ENCODE measurements around the gene ST3GAL3. TPM values are rescaled to one million over a fixed set of nuclear protein-coding genes. Genes with fewer than 3 reads are reported as not detected.

Gene ST3GAL3
- polyA plus RNA-seq, 1 donor (not counting 4 experiments of a cell fraction or from before 2014, with no cell fraction given): 10.0 TPM

DNA sequence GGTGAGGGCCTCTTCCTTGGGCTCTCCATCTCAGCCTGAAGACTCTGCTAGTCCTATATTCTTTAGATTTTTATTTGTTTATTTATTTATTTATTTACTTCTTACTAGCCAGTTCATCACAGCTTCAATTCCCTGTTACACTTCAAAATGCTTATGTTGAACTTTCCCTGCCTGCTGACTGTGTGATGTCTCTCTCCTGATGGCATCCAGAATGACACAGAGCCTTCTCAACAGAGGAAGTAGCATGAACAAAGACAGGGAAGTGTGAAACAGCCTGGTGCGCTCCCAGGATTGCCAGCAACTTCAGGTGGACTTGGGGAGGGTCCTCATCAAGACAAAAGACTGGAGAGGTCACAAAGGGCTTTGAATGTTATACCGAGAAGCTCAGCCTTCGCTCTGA is 235.1 kb downstream of the ST3GAL3 start:
- no peaks in the 10 kb centered on the region for H4K20me1 ChIP-seq (ENCODE audit: control insufficient read depth, extremely low read depth, insufficient read depth, low read length)
- TF ChIP-seq, protein P1, sequence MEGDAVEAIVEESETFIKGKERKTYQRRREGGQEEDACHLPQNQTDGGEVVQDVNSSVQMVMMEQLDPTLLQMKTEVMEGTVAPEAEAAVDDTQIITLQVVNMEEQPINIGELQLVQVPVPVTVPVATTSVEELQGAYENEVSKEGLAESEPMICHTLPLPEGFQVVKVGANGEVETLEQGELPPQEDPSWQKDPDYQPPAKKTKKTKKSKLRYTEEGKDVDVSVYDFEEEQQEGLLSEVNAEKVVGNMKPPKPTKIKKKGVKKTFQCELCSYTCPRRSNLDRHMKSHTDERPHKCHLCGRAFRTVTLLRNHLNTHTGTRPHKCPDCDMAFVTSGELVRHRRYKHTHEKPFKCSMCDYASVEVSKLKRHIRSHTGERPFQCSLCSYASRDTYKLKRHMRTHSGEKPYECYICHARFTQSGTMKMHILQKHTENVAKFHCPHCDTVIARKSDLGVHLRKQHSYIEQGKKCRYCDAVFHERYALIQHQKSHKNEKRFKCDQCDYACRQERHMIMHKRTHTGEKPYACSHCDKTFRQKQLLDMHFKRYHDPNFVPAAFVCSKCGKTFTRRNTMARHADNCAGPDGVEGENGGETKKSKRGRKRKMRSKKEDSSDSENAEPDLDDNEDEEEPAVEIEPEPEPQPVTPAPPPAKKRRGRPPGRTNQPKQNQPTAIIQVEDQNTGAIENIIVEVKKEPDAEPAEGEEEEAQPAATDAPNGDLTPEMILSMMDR (optimal IDR thresholded peaks at IDR 0.05 in 1 of 3, IDR thresholded peaks at IDR 0.05 in 1 of 3, conservative IDR thresholded peaks at IDR 0.05 in 1 of 3; ENCODE audit: extremely low read depth in 1 of 3, insufficient read depth in 2 of 3, low read length in 3 of 3): no peak
- no peak for TF ChIP-seq EZH2 (IDR thresholded peaks at IDR 0.05; ENCODE audit: low read length)
- H3K4me2 ChIP-seq (ENCODE audit: control insufficient read depth, extremely low read depth, insufficient read depth, low read depth, low read length): no peak overlapping the region
- H3K27me3 ChIP-seq (ENCODE audit: control insufficient read depth, extremely low read depth, insufficient read depth, low read length): no peaks in the 10 kb centered on the region
- no peaks in the 10 kb centered on the region for H3K9me3 ChIP-seq (ENCODE audit: control insufficient read depth, low read depth, low read length)
- H3K9ac ChIP-seq (ENCODE audit: control insufficient read depth, extremely low read depth, insufficient read depth, low read length): no peak overlapping the region
- H3K36me3 ChIP-seq (ENCODE audit: control insufficient read depth in 2 of 2, extremely low read depth in 1 of 2, insufficient read depth in 2 of 2, low read length in 2 of 2): peaks cover 1 to 6% of the 10 kb centered on the region in 2 experiments
- FAIRE-seq: no peak
- H3K79me2 ChIP-seq (ENCODE audit: control insufficient read depth, insufficient read depth, low read length): peaks cover 15% of the 10 kb centered on the region
- H3K27ac ChIP-seq (ENCODE audit: control insufficient read depth, insufficient read depth, low read length): no peak overlapping the region
- no peak overlapping the region for H3K4me3 ChIP-seq (ENCODE audit: control insufficient read depth in 2 of 3, extremely low read depth in 1 of 3, insufficient read depth in 2 of 3, low read depth in 1 of 3, low read length in 3 of 3)
- DNase-seq (ENCODE audit: low read depth, low spot score): no peak
- peaks cover 17% of the 10 kb centered on the region for H3K4me1 ChIP-seq (ENCODE audit: control insufficient read depth, extremely low read depth, insufficient read depth, low read length)
- dilution Hi-C loops (cut with MboI; ENCODE audit: extremely low pct_ligation_motif_present, low sequenced_read_pairs): loop anchor here (25.0 kb wide), 2 partner anchors 105 to 230 kb away; partner anchors contain the start of gene ST3GAL3
- H2AFZ ChIP-seq (ENCODE audit: control insufficient read depth, low read length): no peak overlapping the region
- no peaks in the 10 kb centered on the region for H3K9me1 ChIP-seq (ENCODE audit: control insufficient read depth, extremely low read depth, insufficient read depth, low read length)

DNA sequence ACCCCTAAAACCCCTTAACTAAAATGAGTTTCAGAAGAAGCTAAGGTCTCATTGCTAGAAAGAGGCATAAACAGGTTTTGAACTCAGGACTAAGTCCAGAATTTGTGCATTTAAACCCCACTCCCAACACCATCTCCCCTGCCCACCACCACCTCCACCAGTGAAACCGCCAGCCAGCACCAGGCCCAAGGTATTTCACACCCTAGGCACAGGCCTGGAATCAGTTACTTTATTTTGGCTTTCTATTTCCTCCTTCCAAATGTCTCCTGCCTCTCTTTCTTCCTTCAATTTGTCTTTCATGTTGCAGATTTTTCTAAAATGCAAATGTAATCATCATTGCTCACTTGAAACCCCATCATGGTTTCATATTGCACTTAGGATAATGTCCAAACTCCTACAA is 237.5 kb downstream of the ST3GAL3 start:
- Histone ChIP-seq H3K27ac (ENCODE audit: control insufficient read depth, insufficient read depth, low read length) (no peak overlapping the region), H3K27me3 (ENCODE audit: control insufficient read depth, extremely low read depth, insufficient read depth, low read length) (no peaks in the 10 kb centered on the region), H3K4me3 (ENCODE audit: control insufficient read depth in 2 of 3, extremely low read depth in 1 of 3, insufficient read depth in 2 of 3, low read depth in 1 of 3, low read length in 3 of 3) (no peak overlapping the region), H4K20me1 (ENCODE audit: control insufficient read depth, extremely low read depth, insufficient read depth, low read length) (no peaks in the 10 kb centered on the region), H3K9me1 (ENCODE audit: control insufficient read depth, extremely low read depth, insufficient read depth, low read length) (no peaks in the 10 kb centered on the region), H3K36me3 (ENCODE audit: control insufficient read depth in 2 of 2, extremely low read depth in 1 of 2, insufficient read depth in 2 of 2, low read length in 2 of 2) (peaks cover 3 to 7% of the 10 kb centered on the region in 2 experiments), H3K9ac (ENCODE audit: control insufficient read depth, extremely low read depth, insufficient read depth, low read length) (no peak overlapping the region), H3K79me2 (ENCODE audit: control insufficient read depth, insufficient read depth, low read length) (peaks cover 37% of the 10 kb centered on the region), H3K4me1 (ENCODE audit: control insufficient read depth, extremely low read depth, insufficient read depth, low read length) (peaks cover 21% of the 10 kb centered on the region), H2AFZ (ENCODE audit: control insufficient read depth, low read length) (no peak overlapping the region), H3K9me3 (ENCODE audit: control insufficient read depth, low read depth, low read length) (no peaks in the 10 kb centered on the region), H3K4me2 (ENCODE audit: control insufficient read depth, extremely low read depth, insufficient read depth, low read depth, low read length) (no peak overlapping the region)
- FAIRE-seq: no peak
- no peak for DNase-seq (ENCODE audit: low read depth, low spot score)
- dilution Hi-C loops (cut with MboI; ENCODE audit: extremely low pct_ligation_motif_present, low sequenced_read_pairs): loop anchor here (25.0 kb wide), 2 partner anchors 108 to 233 kb away; partner anchors contain the start of gene ST3GAL3
- TF ChIP-seq, protein P1 (optimal IDR thresholded peaks at IDR 0.05 in 1 of 3, IDR thresholded peaks at IDR 0.05 in 1 of 3, conservative IDR thresholded peaks at IDR 0.05 in 1 of 3; ENCODE audit: extremely low read depth in 1 of 3, insufficient read depth in 2 of 3, low read length in 3 of 3): no peak
- no peak for TF ChIP-seq EZH2 (IDR thresholded peaks at IDR 0.05; ENCODE audit: low read length)

All from keratinocyte (primary cell).